Endothelial cell of umbilical vein (primary cell): ENCODE results near the gene RANBP3L. TPM values are rescaled to one million over a fixed set of nuclear protein-coding genes. Genes with fewer than 3 reads are reported as not detected.

Experiments
- BruUV-seq: library from RNA; stranded (reverse); fragments of 400-500 nt; replicated peaks from 2 replicates; lab custom pipeline; 2021; lab: Mats Ljungman, UMichigan
- CTCF ChIA-PET: fragments of 300-600, 350-600 bp; sonication (Branson Sonifier 250); formaldehyde crosslinking; loops from one replicate; lab custom pipeline; 2021; ENCODE audit warnings: antibody characterized with exemption, inconsistent platforms; lab: Charles Lee
- POLR2A ChIA-PET: fragments of 300-600, 350-600 bp; sonication (Branson Sonifier 250); formaldehyde crosslinking; loops from one replicate; lab custom pipeline; 2021; ENCODE audit warnings: antibody characterized with exemption, inconsistent platforms; lab: Charles Lee
- DNase-seq: peaks from one replicate; pipeline ENCODE4 v3.0.0-alpha.2; 2011; ENCODE audit warnings: low read depth, low spot score
- FAIRE-seq: peaks from 2 replicates; lab custom pipeline; 2011; peaks lifted over from hg19 to GRCh38; lab: Jason Lieb, UNC
- H2AFZ ChIP-seq: 2 replicates; pipeline ENCODE4 v1.6.0; 2012; ENCODE audit warnings: low read depth, low read length, control low read depth, inconsistent platforms
- H3K27ac ChIP-seq: 2 replicates; pipeline ENCODE4 v1.5.1; 2011; ENCODE audit warnings: low read depth, mild to moderate bottlenecking, control low read depth, low read length, moderate library complexity; ENCODE audit not compliant: insufficient read depth
- H3K27me3 ChIP-seq, 2 experiments: 2 replicates each; pipeline versions ENCODE4 v1.6.0 to v1.6.1; 2011; ENCODE audit warnings: low read length in 2 of 2, mixed read lengths in 1 of 2; ENCODE audit not compliant: control insufficient read depth in 2 of 2, insufficient read depth in 2 of 2
- H3K36me3 ChIP-seq, 2 experiments: 2 replicates in 1 of 2; 3 replicates in 1 of 2; pipeline ENCODE4 v1.5.1; 2011; ENCODE audit warnings: low read length in 2 of 2, mild to moderate bottlenecking in 1 of 2, moderate library complexity in 1 of 2; ENCODE audit not compliant: control insufficient read depth in 2 of 2, insufficient read depth in 2 of 2; ENCODE audit errors: extremely low read depth in 1 of 2
- H3K4me1 ChIP-seq: 3 replicates; pipeline ENCODE4 v1.5.1; 2011; ENCODE audit warnings: mild to moderate bottlenecking, low read length; ENCODE audit not compliant: control insufficient read depth, insufficient read depth; ENCODE audit errors: extremely low read depth
- H3K4me2 ChIP-seq: 2 replicates; pipeline ENCODE4 v1.6.1; 2011; ENCODE audit warnings: low read length, control low read depth, mixed read lengths; ENCODE audit not compliant: insufficient read depth
- H3K4me3 ChIP-seq, 3 experiments: fragments of 200-600 bp in 1 of 3; sonication (generic), shearing (Covaris generic) in 1 of 3; replicated peaks in 1 of 3; 2 replicates each; pipeline ENCODE4 v1.5.1; 2011 to 2016; ENCODE audit warnings: control low read depth in 3 of 3, low read length in 3 of 3, mild to moderate bottlenecking in 2 of 3, inconsistent platforms in 1 of 3, low read depth in 1 of 3, moderate library complexity in 1 of 3; ENCODE audit not compliant: insufficient read depth in 1 of 3
- H3K79me2 ChIP-seq: 2 replicates; pipeline ENCODE4 v1.6.0; 2012; ENCODE audit warnings: low read length, inconsistent platforms; ENCODE audit not compliant: control insufficient read depth, insufficient read depth
- H3K9ac ChIP-seq: replicated peaks from 2 replicates; pipeline ENCODE3; 2011; ENCODE audit warnings: low read length, control low read depth; ENCODE audit not compliant: insufficient read depth; ENCODE audit errors: extremely low read depth
- H3K9me1 ChIP-seq: replicated peaks from 3 replicates; pipeline ENCODE4 v1.6.0; 2011; ENCODE audit warnings: mild to moderate bottlenecking, low read length; ENCODE audit not compliant: control insufficient read depth, insufficient read depth; ENCODE audit errors: extremely low read depth
- H3K9me3 ChIP-seq: replicated peaks from 2 replicates; pipeline ENCODE4 v1.5.1; 2012; ENCODE audit warnings: low read length, inconsistent platforms; ENCODE audit not compliant: control insufficient read depth, insufficient read depth
- H4K20me1 ChIP-seq: replicated peaks from 2 replicates; pipeline ENCODE3; 2011; ENCODE audit warnings: mild to moderate bottlenecking, low read length; ENCODE audit not compliant: control insufficient read depth, insufficient read depth; ENCODE audit errors: extremely low read depth
- EZH2 ChIP-seq: IDR thresholded peaks from 2 replicates; pipeline ENCODE4 v1.6.1; 2012; ENCODE audit warnings: borderline replicate concordance, low read depth, mild to moderate bottlenecking, moderate library complexity, low read length, inconsistent platforms; ENCODE audit not compliant: severe bottlenecking
- FOS ChIP-seq: IDR thresholded peaks from 2 replicates; pipeline ENCODE4 v1.6.1; 2011; ENCODE audit warnings: mild to moderate bottlenecking, low read length, moderate library complexity, borderline replicate concordance; ENCODE audit not compliant: insufficient read depth
- GATA2 ChIP-seq: IDR thresholded peaks from 2 replicates; pipeline ENCODE4 v1.7.0; 2011; ENCODE audit warnings: low read depth, mild to moderate bottlenecking, moderate library complexity, mixed read lengths, low read length; ENCODE audit not compliant: insufficient read length, insufficient read depth
- JUN ChIP-seq: IDR thresholded peaks from 2 replicates; pipeline ENCODE4 v1.6.1; 2011; ENCODE audit warnings: borderline replicate concordance, low read depth; ENCODE audit not compliant: insufficient read length, insufficient read depth
- MAX ChIP-seq: IDR thresholded peaks from 2 replicates; pipeline ENCODE4 v1.6.1; 2011; ENCODE audit not compliant: insufficient read depth, insufficient read length
- MYC ChIP-seq: IDR thresholded peaks from one replicate; pipeline ENCODE4 v1.6.1; 2011; ENCODE audit warnings: mild to moderate bottlenecking, low read depth, low read length
- POLR2A ChIP-seq: IDR thresholded peaks from 2 replicates; pipeline ENCODE4 v1.6.1; 2012; ENCODE audit warnings: low read depth, mild to moderate bottlenecking, control low read depth, low read length
- POLR2AphosphoS5 ChIP-seq: IDR thresholded peaks from 2 replicates; pipeline ENCODE4 v1.6.1; 2012; ENCODE audit warnings: low read depth, mild to moderate bottlenecking, control low read depth, low read length, moderate library complexity; ENCODE audit not compliant: insufficient read depth
- dilution Hi-C: fragments of 300-500 bp; cut with MboI; formaldehyde crosslinking; loops from one replicate; pipeline ENCODE4 v1.15.0; 2019; ENCODE audit warnings: low sequenced_read_pairs; ENCODE audit not compliant: extremely low pct_ligation_motif_present
- intact Hi-C: fragments of 100-400 bp; cut with micrococcal nuclease; formaldehyde crosslinking; loops from one replicate; pipeline ENCODE4 v1.10.0; 2022
- polyA plus RNA-seq, 4 experiments: library from polyadenylated mRNA; depleted of rRNA in 3 of 4; stranded (reverse) in 3 of 4; unstranded in 1 of 4; fragments of >200 nt; gene quantifications; 2 replicates each; pipeline versions ENCODE4 v1.2.1 to v1.2.3, GENCODE V29; 2011 to 2012; ENCODE audit warnings: missing spikeins in 1 of 4
- total RNA-seq: library from RNA; stranded (reverse); gene quantifications from 2 replicates; pipeline ENCODE4 v1.2.3, GENCODE V29; 2021
- TF ChIP-seq, protein P1 (sequence below), 2 donors: IDR thresholded peaks; 1 replicate in 1 of 2; 2 replicates in 1 of 2; pipeline ENCODE4 v1.5.1; 2011; ENCODE audit warnings: low read length in 2 of 2, mild to moderate bottlenecking in 2 of 2, moderate library complexity in 2 of 2, control low read depth in 1 of 2, inconsistent platforms in 1 of 2, low read depth in 1 of 2; ENCODE audit not compliant: insufficient read depth in 1 of 2; ENCODE audit errors: extremely low read depth in 1 of 2

The RANBP3L gene
- total and polyA plus RNA-seq, 2 donors (not counting 3 experiments of a cell fraction or from before 2014, with no cell fraction given) = not detected

- no peak for FAIRE-seq
- H3K27ac ChIP-seq = no peak overlapping the region
- TF ChIP-seq POLR2AphosphoS5 = no peak
- no peak for TF ChIP-seq GATA2
- no peak for TF ChIP-seq POLR2A
- no peak for TF ChIP-seq MYC
- TF ChIP-seq JUN = no peak
- TF ChIP-seq, protein P1, sequence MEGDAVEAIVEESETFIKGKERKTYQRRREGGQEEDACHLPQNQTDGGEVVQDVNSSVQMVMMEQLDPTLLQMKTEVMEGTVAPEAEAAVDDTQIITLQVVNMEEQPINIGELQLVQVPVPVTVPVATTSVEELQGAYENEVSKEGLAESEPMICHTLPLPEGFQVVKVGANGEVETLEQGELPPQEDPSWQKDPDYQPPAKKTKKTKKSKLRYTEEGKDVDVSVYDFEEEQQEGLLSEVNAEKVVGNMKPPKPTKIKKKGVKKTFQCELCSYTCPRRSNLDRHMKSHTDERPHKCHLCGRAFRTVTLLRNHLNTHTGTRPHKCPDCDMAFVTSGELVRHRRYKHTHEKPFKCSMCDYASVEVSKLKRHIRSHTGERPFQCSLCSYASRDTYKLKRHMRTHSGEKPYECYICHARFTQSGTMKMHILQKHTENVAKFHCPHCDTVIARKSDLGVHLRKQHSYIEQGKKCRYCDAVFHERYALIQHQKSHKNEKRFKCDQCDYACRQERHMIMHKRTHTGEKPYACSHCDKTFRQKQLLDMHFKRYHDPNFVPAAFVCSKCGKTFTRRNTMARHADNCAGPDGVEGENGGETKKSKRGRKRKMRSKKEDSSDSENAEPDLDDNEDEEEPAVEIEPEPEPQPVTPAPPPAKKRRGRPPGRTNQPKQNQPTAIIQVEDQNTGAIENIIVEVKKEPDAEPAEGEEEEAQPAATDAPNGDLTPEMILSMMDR (IDR thresholded peaks at IDR 0.05; ENCODE audit: extremely low read depth in 1 of 2, insufficient read depth in 1 of 2, low read depth in 1 of 2, low read length in 2 of 2) = no peak
- no peak for TF ChIP-seq MAX
- TF ChIP-seq FOS = no peak
- no peak for TF ChIP-seq EZH2
- no peaks in the 10 kb centered on the region for H3K36me3 ChIP-seq
- no peaks in the 10 kb centered on the region for H3K27me3 ChIP-seq
- no peak for DNase-seq
- no peaks in the 10 kb centered on the region for H3K79me2 ChIP-seq
- ChIA-PET POLR2A (no interaction called here), CTCF (interaction anchor here (0.7 to 1.5 kb wide), 2 partner anchors 19 to 29 kb away, joined by 3 read pairs; no protein-coding TSS in a partner anchor)
- intact Hi-C loops = loop anchor here (10.0 kb wide), 1 partner anchor 329 kb away; no protein-coding TSS in a partner anchor
- no peak overlapping the region for H3K4me2 ChIP-seq
- H4K20me1 ChIP-seq = no peaks in the 10 kb centered on the region
- H3K9me3 ChIP-seq = no peaks in the 10 kb centered on the region
- no peaks in the 10 kb centered on the region for H3K9me1 ChIP-seq
- H3K4me3 ChIP-seq = no peak overlapping the region
- H3K9ac ChIP-seq = no peak overlapping the region
- dilution Hi-C loops = no loop called here
- H2AFZ ChIP-seq = no peak overlapping the region
- no TSS peak for BruUV-seq
- H3K4me1 ChIP-seq = no peaks in the 10 kb centered on the region
Measured at GRCh38 chr5:36246036-36246800, 55.5 kb downstream of the RANBP3L start.
